B cell (primary cell): ENCODE data around the gene INHBB. TPM values are rescaled to one million over a fixed set of nuclear protein-coding genes. Genes with fewer than 3 reads are reported as not detected.

Experiments used
- ATAC-seq: fragments of 200-7000 bp; cut with Tn5 transposase; one replicate; pipeline ENCODE4 v1.10.0; 2021; ENCODE audit warnings: low read depth, mild to moderate bottlenecking, moderate number of reproducible peaks, moderate library complexity
- CTCF ChIA-PET: fragments of 350-600 bp; sonication (Branson Sonifier 250); formaldehyde crosslinking; loops from one replicate; lab custom pipeline; 2021; ENCODE audit warnings: antibody characterized with exemption, inconsistent platforms; lab: Charles Lee
- POLR2A ChIA-PET: fragments of 350-600 bp; sonication (Branson Sonifier 250); formaldehyde crosslinking; loops from one replicate; lab custom pipeline; 2021; ENCODE audit warnings: antibody characterized with exemption; lab: Charles Lee
- DNase-seq: peaks from one replicate; pipeline ENCODE4 v3.0.0; 2013
- H2AFZ ChIP-seq: 2 replicates; pipeline ENCODE4 v1.6.1; 2012; ENCODE audit warnings: mild to moderate bottlenecking, low read depth, low read length; ENCODE audit not compliant: insufficient read depth, poor library complexity, severe bottlenecking
- H3K27ac ChIP-seq, 2 donors: 1 replicate in 1 of 2; 2 replicates in 1 of 2; pipeline ENCODE4 v1.5.1; 2012 to 2013; ENCODE audit warnings: low read length in 2 of 2, mild to moderate bottlenecking in 2 of 2, moderate library complexity in 1 of 2
- H3K27me3 ChIP-seq, 4 experiments: fragments of 200-600 bp in 1 of 4; sonication (generic) in 1 of 4; replicated peaks in 1 of 4; 1 replicate in 2 of 4; 2 replicates in 2 of 4; pipeline versions ENCODE4 v1.6.1 to v1.7.0; 2013 to 2016; ENCODE audit warnings: low read length in 3 of 4, mild to moderate bottlenecking in 2 of 4, mixed read lengths in 1 of 4, moderate library complexity in 1 of 4; ENCODE audit not compliant: insufficient read depth in 4 of 4, control insufficient read depth in 3 of 4; ENCODE audit errors: control extremely low read depth in 1 of 4
- H3K36me3 ChIP-seq, 2 experiments: replicated peaks in 1 of 2; 1 replicate in 1 of 2; 2 replicates in 1 of 2; pipeline versions ENCODE4 v1.6.1 to v1.7.1; 2013; ENCODE audit warnings: low read length in 1 of 2; ENCODE audit not compliant: insufficient read depth in 2 of 2, control insufficient read depth in 1 of 2; ENCODE audit errors: control extremely low read depth in 1 of 2, extremely low read depth in 1 of 2
- H3K4me1 ChIP-seq, 2 donors: fragments of 200-600 bp in 1 of 2; sonication (generic) in 1 of 2; 1 replicate in 1 of 2; 2 replicates in 1 of 2; pipeline versions ENCODE4 v1.5.1 to v1.6.1; 2013 to 2017; ENCODE audit warnings: low read length in 2 of 2; ENCODE audit not compliant: control insufficient read depth in 2 of 2, insufficient read depth in 2 of 2
- H3K4me2 ChIP-seq: replicated peaks from 2 replicates; pipeline ENCODE3; 2012; ENCODE audit warnings: mild to moderate bottlenecking, low read depth, low read length; ENCODE audit not compliant: poor library complexity, severe bottlenecking
- H3K4me3 ChIP-seq, 5 experiments: fragments of 200-600 bp in 1 of 5; sonication (generic) in 1 of 5; 1 replicate in 3 of 5; 2 replicates in 2 of 5; pipeline versions ENCODE4 v1.5.1 to v1.7.0; 2011 to 2016; ENCODE audit warnings: low read length in 4 of 5, mild to moderate bottlenecking in 4 of 5, low read depth in 2 of 5, control low read depth in 1 of 5, moderate library complexity in 1 of 5; ENCODE audit not compliant: insufficient read depth in 1 of 5; ENCODE audit errors: control extremely low read depth in 1 of 5, extremely low read depth in 1 of 5
- H3K79me2 ChIP-seq: fragments of 200-600 bp; sonication (generic); one replicate; pipeline ENCODE4 v1.6.0; 2016; ENCODE audit warnings: low read length; ENCODE audit not compliant: control insufficient read depth, insufficient read depth
- H3K9ac ChIP-seq: fragments of 200-600 bp; sonication (generic); 2 replicates; pipeline ENCODE4 v1.6.1; 2017; ENCODE audit warnings: mild to moderate bottlenecking, low read length, moderate library complexity
- H3K9me3 ChIP-seq, 3 donors: one replicate each; pipeline versions ENCODE4 v1.6.1 to v1.7.1; 2013; ENCODE audit warnings: low read length in 2 of 3; ENCODE audit not compliant: control insufficient read depth in 2 of 3, insufficient read depth in 1 of 3; ENCODE audit errors: control extremely low read depth in 1 of 3
- H4K20me1 ChIP-seq: 2 replicates; pipeline ENCODE4 v1.6.0; 2012; ENCODE audit warnings: mild to moderate bottlenecking, low read length; ENCODE audit not compliant: insufficient read depth, control insufficient read depth, poor library complexity, severe bottlenecking
- H3K27ac Mint-ChIP-seq: one replicate; pipeline ENCODE4 v1.8.0; 2021; ENCODE audit warnings: mixed read lengths
- H3K27me3 Mint-ChIP-seq: one replicate; pipeline ENCODE4 v1.8.0; 2021; ENCODE audit warnings: mixed read lengths
- H3K4me1 Mint-ChIP-seq: one replicate; pipeline ENCODE4 v1.8.0; 2021; ENCODE audit warnings: mixed read lengths
- H3K4me3 Mint-ChIP-seq: one replicate; pipeline ENCODE4 v1.8.0; 2021; ENCODE audit warnings: mixed read lengths
- H3K9me3 Mint-ChIP-seq: one replicate; pipeline ENCODE4 v1.8.0; 2022; ENCODE audit warnings: mixed read lengths; ENCODE audit not compliant: insufficient read depth
- CTCF ChIP-seq: fragments of 200-600 bp; IDR thresholded peaks from one replicate; pipeline ENCODE4 v1.8.0; 2022; ENCODE audit warnings: antibody characterized with exemption, mild to moderate bottlenecking
- EZH2 ChIP-seq: IDR thresholded peaks from 2 replicates; pipeline ENCODE4 v1.6.1; 2012; ENCODE audit warnings: borderline replicate concordance, low read depth, mild to moderate bottlenecking, moderate library complexity, low read length; ENCODE audit not compliant: insufficient read depth, poor library complexity, severe bottlenecking
- WGBS: methylation state at CpG from one replicate; pipeline ENCODE4 v1.1.5; 2013; ENCODE audit warnings: missing lambda C conversion rate; ENCODE audit not compliant: insufficient coverage; 5-methylcytosine and 5-hydroxymethylcytosine counted together
- intact Hi-C: fragments of 100-400 bp; cut with micrococcal nuclease; formaldehyde crosslinking; loops from one replicate; pipeline ENCODE4 v1.10.0; 2022
- polyA plus RNA-seq: library from polyadenylated mRNA; depleted of rRNA; stranded (reverse); fragments of >200 nt; gene quantifications from 2 replicates; pipeline ENCODE4 v1.2.3, GENCODE V29; 2012
- total RNA-seq, 2 donors: library from RNA; stranded (reverse); fragments of 120-200 nt in 1 of 2; gene quantifications; 1 replicate in 1 of 2; 2 replicates in 1 of 2; pipeline versions ENCODE4 v1.2.3 to v1.2.4, GENCODE V29; 2013 to 2022

INHBB gene
- total and polyA plus RNA-seq, 2 donors (not counting 1 experiment from before 2014, with no cell fraction given), result 0.03 TPM; not detected in 1

- Mint-ChIP-seq H3K9me3 (no peaks in the 10 kb centered on the region), H3K4me3 (no peak overlapping the region), H3K27me3 (peaks cover 6% of the 10 kb centered on the region), H3K4me1 (no peaks in the 10 kb centered on the region), H3K27ac (no peak overlapping the region)
- no peaks in the 10 kb centered on the region for H3K9me3 ChIP-seq
- H3K4me1 ChIP-seq, result no peaks in the 10 kb centered on the region
- H3K27ac ChIP-seq, result no peak overlapping the region
- ATAC-seq, result no peak
- H3K36me3 ChIP-seq, result no peaks in the 10 kb centered on the region
- 96% methylated on average over 5 of the region's 7 CpGs for whole genome bisulfite sequencing
- CTCF ChIA-PET, result no interaction called here
- H2AFZ ChIP-seq, result no peak overlapping the region
- no peak overlapping the region for H3K9ac ChIP-seq
- no peak overlapping the region for H3K4me2 ChIP-seq
- no peak overlapping the region for H3K4me3 ChIP-seq
- POLR2A ChIA-PET, result no interaction called here
- no peak for DNase-seq
- no peaks in the 10 kb centered on the region for H3K27me3 ChIP-seq
- intact Hi-C loops, result no loop called here
- TF ChIP-seq EZH2 (no peak), CTCF (no peak)
- no peaks in the 10 kb centered on the region for H3K79me2 ChIP-seq
- no peaks in the 10 kb centered on the region for H4K20me1 ChIP-seq
Observed at GRCh38 chr2:120383191-120383590, 37.3 kb downstream of the INHBB start.

GRCh38 chr2:120383631-120384340 lies 37.9 kb downstream of the INHBB start:
- no peaks in the 10 kb centered on the region for H3K79me2 ChIP-seq
- no peak overlapping the region for H3K27ac ChIP-seq
- WGBS, result 86% methylated on average over 9 of the region's 13 CpGs
- H2AFZ ChIP-seq, result no peak overlapping the region
- DNase-seq (no peak), ATAC-seq (no peak)
- no peaks in the 10 kb centered on the region for H3K4me1 ChIP-seq
- H3K4me2 ChIP-seq, result no peak overlapping the region
- TF ChIP-seq EZH2 (no peak), CTCF (no peak)
- no peaks in the 10 kb centered on the region for H3K9me3 ChIP-seq
- Mint-ChIP-seq H3K9me3 (no peaks in the 10 kb centered on the region), H3K27ac (no peak overlapping the region), H3K4me1 (no peaks in the 10 kb centered on the region), H3K4me3 (no peak overlapping the region), H3K27me3 (peaks cover 4% of the 10 kb centered on the region)
- intact Hi-C loops, result no loop called here
- H3K36me3 ChIP-seq, result no peaks in the 10 kb centered on the region
- H3K9ac ChIP-seq, result no peak overlapping the region
- no peak overlapping the region for H3K4me3 ChIP-seq
- H4K20me1 ChIP-seq, result no peaks in the 10 kb centered on the region
- H3K27me3 ChIP-seq, result no peaks in the 10 kb centered on the region
- ChIA-PET CTCF (no interaction called here), POLR2A (no interaction called here)
